ENCODE data around the gene CES3. TPM values are rescaled to one million over a fixed set of nuclear protein-coding genes. Genes with fewer than 3 reads are reported as not detected.

Gene CES3
- polyA plus RNA-seq, 2 of the 4 experiments (the other 2 are of a cell fraction), result 2.1 to 3.8 TPM

DNA sequence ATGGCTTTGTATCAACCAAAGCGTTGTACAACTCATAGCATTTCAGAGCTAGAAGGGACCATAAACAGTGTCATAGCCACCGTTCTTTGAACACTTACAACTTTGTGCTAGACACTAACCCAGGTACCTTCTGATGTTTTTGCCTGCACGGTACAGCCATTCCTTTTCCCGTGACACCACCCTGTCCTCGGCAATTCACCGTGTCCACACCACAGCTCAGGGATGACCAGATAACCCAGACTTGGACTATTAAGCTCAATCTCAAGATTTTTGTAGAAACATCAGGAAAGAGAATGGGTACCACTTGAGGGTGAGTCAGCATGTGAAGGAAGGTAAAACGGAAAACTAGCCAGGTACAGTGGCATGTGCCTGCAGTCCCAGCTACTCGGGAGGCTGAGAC, 58.1 kb downstream of the CES3 start:
- TF ChIP-seq GATA3 (IDR thresholded peaks at IDR 0.05; ENCODE audit: borderline replicate concordance), result no peak
- TF ChIP-seq CHD2 (IDR thresholded peaks at IDR 0.05; ENCODE audit: low read length, partially characterized antibody), result no peak
- no peak for TF ChIP-seq NR3C1 (IDR thresholded peaks at IDR 0.05)
- H3K4me2 ChIP-seq, result no peak overlapping the region
- H3K27ac ChIP-seq, result no peak overlapping the region
- no peak overlapping the region for H3K4me3 ChIP-seq
- DNase-seq (ENCODE audit: low read depth in 1 of 2, low spot score in 1 of 2), result no peak
- peaks cover 4% of the 10 kb centered on the region; the same call in 2 of the 3 replicates for H3K4me1 ChIP-seq
- WGBS (ENCODE audit: missing lambda C conversion rate), result 82% methylated on average over 8 of the region's 8 CpGs
- ATAC-seq, result no peak
- H3K9me3 ChIP-seq, result no peaks in the 10 kb centered on the region
- CTCF ChIA-PET, result interaction anchor here (0.9 to 9.1 kb wide), 18 partner anchors 8 to 171 kb away, joined by 3 to 94 read pairs (median 8); partner anchors contain the start of genes B3GNT9, CES3, EXOC3L1 and FBXL8
- FAIRE-seq, result no peak
- POLR2A ChIA-PET, result no interaction called here

DNA sequence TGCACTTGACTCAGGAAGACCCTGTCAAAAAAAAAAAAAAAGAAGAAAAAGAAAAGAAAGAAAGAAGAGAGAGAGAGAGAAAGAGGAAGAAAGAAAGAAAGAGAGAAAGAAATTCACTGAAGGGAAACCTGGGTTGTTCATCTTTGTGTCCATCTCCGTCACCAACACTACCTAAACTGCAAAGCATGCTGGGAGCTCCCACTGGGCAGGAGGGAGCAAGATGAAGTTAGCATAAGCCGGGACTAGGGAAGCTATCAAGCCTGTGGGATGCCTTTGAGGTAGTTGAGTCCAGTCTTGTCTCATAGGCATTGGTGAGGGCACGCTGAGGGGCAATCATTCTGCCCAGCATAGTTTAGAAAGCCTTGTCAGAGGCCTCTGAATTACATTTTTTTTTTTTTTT, 60.3 kb downstream of the CES3 start:
- DNase-seq (ENCODE audit: low read depth in 1 of 2, low spot score in 1 of 2) (no peak), FAIRE-seq (no peak), ATAC-seq (no peak)
- POLR2A ChIA-PET, result no interaction called here
- CTCF ChIA-PET, result interaction anchor here (0.7 to 9.1 kb wide), 9 partner anchors 8 to 164 kb away, joined by 3 to 94 read pairs (median 4); no protein-coding TSS in a partner anchor
- no peaks in the 10 kb centered on the region for H3K9me3 ChIP-seq
- WGBS (ENCODE audit: missing lambda C conversion rate), result 84% methylated on average over 3 of the region's 3 CpGs
- peaks cover 4% of the 10 kb centered on the region; the same call in 2 of the 3 replicates for H3K4me1 ChIP-seq
- no peak overlapping the region for H3K27ac ChIP-seq
- no peak for TF ChIP-seq JUNB (IDR thresholded peaks at IDR 0.05)
- no peak for TF ChIP-seq ZFP36 (IDR thresholded peaks at IDR 0.05; ENCODE audit: borderline replicate concordance, partially characterized antibody)
- TF ChIP-seq, protein P1, sequence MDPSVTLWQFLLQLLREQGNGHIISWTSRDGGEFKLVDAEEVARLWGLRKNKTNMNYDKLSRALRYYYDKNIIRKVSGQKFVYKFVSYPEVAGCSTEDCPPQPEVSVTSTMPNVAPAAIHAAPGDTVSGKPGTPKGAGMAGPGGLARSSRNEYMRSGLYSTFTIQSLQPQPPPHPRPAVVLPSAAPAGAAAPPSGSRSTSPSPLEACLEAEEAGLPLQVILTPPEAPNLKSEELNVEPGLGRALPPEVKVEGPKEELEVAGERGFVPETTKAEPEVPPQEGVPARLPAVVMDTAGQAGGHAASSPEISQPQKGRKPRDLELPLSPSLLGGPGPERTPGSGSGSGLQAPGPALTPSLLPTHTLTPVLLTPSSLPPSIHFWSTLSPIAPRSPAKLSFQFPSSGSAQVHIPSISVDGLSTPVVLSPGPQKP (IDR thresholded peaks at IDR 0.05; ENCODE audit: low read depth, low read length), result no peak
- TF ChIP-seq HDAC2 (IDR thresholded peaks at IDR 0.05), result no peak
- TF ChIP-seq HOXB13 (CRISPR knock-in tag; IDR thresholded peaks at IDR 0.05; ENCODE audit: low read depth), result no peak
- TF ChIP-seq FOXS1 (CRISPR knock-in tag; IDR thresholded peaks at IDR 0.05), result no peak
- TF ChIP-seq, protein P2, sequence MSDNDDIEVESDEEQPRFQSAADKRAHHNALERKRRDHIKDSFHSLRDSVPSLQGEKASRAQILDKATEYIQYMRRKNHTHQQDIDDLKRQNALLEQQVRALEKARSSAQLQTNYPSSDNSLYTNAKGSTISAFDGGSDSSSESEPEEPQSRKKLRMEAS (IDR thresholded peaks at IDR 0.05), result no peak
- no peak overlapping the region for H3K4me3 ChIP-seq
- no peak overlapping the region for H3K4me2 ChIP-seq

DNA sequence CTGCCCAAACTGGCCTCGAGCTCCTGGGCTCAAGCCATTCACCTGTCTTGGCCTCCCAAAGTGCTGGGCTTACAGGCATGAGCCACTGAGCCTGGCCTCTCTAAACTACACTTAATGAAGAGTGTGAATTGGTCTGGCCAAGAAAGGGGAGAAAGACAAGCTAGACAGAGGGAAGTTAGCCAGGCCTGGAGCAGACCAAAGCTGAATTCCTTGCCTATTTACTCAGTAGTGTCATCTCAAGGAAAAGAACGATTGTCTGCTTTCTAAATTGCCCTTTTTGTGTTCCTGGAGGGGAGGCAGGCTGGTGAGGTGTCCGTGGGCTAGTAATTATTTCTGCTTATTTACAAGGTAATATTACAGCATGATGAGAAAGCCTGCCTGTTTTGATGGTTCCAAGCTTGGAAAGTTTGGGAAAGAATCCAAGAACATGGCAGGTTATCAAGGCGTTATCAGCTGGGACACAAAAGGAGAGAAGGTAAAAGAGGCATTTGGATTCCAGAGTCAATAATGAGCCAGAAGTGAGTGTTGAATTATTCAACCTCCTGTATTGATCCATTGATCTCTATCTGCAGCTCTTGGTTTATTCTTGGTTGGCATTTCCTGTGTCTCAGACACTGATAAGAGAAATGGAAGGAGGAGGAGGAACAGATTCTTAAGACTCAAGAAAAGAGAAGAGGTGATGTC, 61.6 kb downstream of the CES3 start:
- no peak for FAIRE-seq
- Histone ChIP-seq H3K4me3 (no peak overlapping the region), H3K4me1 (peaks cover 4% of the 10 kb centered on the region; the same call in 2 of the 3 replicates), H3K9me3 (no peaks in the 10 kb centered on the region), H3K27ac (no peak overlapping the region), H3K4me2 (no peak overlapping the region)
- 49% methylated on average over 4 of the region's 4 CpGs for WGBS (ENCODE audit: missing lambda C conversion rate)
- DNase-seq (ENCODE audit: low read depth in 1 of 2, low spot score in 1 of 2), result no peak
- ATAC-seq, result no peak
- CTCF ChIA-PET, result interaction anchor here (0.6 to 9.1 kb wide), 10 partner anchors 9 to 309 kb away, joined by 3 to 94 read pairs (median 4); no protein-coding TSS in a partner anchor
- TF ChIP-seq, protein P3, sequence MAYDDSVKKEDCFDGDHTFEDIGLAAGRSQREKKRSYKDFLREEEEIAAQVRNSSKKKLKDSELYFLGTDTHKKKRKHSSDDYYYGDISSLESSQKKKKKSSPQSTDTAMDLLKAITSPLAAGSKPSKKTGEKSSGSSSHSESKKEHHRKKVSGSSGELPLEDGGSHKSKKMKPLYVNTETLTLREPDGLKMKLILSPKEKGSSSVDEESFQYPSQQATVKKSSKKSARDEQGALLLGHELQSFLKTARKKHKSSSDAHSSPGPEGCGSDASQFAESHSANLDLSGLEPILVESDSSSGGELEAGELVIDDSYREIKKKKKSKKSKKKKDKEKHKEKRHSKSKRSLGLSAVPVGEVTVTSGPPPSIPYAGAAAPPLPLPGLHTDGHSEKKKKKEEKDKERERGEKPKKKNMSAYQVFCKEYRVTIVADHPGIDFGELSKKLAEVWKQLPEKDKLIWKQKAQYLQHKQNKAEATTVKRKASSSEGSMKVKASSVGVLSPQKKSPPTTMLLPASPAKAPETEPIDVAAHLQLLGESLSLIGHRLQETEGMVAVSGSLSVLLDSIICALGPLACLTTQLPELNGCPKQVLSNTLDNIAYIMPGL (CRISPR knock-in tag; IDR thresholded peaks at IDR 0.05; ENCODE audit: borderline replicate concordance), result no peak
- TF ChIP-seq, protein P2 (IDR thresholded peaks at IDR 0.05), result no peak
- TF ChIP-seq MYC (IDR thresholded peaks at IDR 0.05; ENCODE audit: borderline replicate concordance, low read length), result no peak
- TF ChIP-seq, protein P4, sequence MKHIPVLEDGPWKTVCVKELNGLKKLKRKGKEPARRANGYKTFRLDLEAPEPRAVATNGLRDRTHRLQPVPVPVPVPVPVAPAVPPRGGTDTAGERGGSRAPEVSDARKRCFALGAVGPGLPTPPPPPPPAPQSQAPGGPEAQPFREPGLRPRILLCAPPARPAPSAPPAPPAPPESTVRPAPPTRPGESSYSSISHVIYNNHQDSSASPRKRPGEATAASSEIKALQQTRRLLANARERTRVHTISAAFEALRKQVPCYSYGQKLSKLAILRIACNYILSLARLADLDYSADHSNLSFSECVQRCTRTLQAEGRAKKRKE (CRISPR knock-in tag; IDR thresholded peaks at IDR 0.05; ENCODE audit: low read depth), result no peak
- TF ChIP-seq, protein P1 (IDR thresholded peaks at IDR 0.05; ENCODE audit: low read depth, low read length), result no peak
- POLR2A ChIA-PET, result no interaction called here
